ENCODE results near the gene BMPR1B.

BMPR1B gene

DNA sequence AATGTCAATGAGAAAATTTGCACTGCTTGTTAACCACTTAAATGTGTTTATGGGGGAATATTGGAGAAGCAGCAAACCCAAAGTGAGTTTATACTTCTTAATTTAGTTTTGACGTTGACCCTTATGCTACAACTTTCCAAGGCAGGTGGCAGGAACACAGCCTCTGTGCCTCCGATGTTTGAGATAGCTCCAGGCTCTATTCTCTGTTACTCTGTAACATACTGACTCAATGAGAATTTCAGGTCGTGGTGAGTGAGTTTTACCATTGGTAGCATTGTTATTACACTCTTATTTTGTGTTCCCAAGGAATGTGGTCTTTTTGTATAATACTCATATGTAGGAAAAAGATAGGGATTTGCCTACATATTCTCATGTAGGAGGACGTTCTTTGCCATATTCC lies 210.7 kb downstream of the BMPR1B start:
- DNase-seq, result no peak

- DNase-seq, result no peak
Observed at GRCh38 chr4:94970650-94971049, 212.9 kb downstream of the BMPR1B start.

GRCh38 chr4:94974773-94975172 lies 217.0 kb downstream of the BMPR1B start:
- no peak for DNase-seq

DNA sequence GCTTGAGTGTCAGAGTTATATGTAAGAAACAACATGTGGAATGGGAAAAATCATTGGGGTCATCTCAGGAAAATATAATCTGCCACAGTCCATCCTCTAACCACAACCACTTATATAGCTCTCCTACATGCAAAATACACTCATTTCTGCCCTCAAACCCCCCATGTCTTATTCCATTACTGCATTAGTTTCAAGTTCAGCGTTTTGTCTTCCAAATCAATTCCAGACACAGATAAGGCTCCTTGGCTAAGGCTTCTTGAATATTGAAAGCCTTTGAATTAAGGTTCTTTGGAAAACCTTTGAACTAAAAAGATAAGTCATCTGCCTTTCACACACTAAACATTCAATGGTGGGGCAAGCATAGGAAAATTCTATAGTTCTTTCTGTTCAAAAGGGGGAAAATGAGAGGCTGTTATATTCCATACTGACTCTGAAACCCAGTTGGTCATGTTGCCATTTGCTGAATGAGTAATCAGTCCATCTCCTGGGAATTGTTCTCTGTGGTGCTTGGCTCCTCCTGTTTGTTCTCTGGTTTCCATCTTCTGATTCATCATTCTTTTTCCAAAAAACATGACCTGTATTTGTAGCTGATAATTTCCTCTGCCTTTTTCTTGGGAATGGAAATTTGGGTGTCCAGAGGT lies 218.7 kb downstream of the BMPR1B start:
- no peak for DNase-seq

- DNase-seq, result no peak
Observed at GRCh38 chr4:94978904-94979303, 221.1 kb downstream of the BMPR1B start.

DNA sequence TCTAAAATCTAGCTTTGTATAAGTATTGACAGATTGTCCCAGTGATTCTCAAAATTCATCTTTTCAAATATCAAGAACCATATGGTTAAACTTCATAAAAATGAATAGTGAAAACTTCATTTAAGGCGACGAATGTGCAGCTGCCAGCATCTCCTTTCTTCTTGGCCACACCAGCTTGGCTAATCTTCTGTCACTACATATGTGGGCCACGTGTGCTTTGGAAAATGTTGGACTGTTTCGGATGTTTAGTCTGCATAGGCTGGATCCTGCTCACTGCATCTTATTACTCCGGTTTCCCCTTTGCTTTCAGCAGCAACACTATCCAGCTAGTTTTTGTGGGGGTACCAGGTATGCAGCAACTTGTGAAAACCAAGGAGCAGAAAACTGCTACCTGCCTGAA lies 221.9 kb downstream of the BMPR1B start:
- DNase-seq, result no peak

GRCh38 chr4:94995684-94996394 lies 238.1 kb downstream of the BMPR1B start:
- no peak for DNase-seq

- no peak for DNase-seq
Observed at GRCh38 chr4:95000076-95000648, 242.4 kb downstream of the BMPR1B start.

GRCh38 chr4:95004912-95005311 lies 247.2 kb downstream of the BMPR1B start:
- no peak for DNase-seq

GRCh38 chr4:95007998-95008397 lies 250.2 kb downstream of the BMPR1B start:
- DNase-seq, result no peak

DNA sequence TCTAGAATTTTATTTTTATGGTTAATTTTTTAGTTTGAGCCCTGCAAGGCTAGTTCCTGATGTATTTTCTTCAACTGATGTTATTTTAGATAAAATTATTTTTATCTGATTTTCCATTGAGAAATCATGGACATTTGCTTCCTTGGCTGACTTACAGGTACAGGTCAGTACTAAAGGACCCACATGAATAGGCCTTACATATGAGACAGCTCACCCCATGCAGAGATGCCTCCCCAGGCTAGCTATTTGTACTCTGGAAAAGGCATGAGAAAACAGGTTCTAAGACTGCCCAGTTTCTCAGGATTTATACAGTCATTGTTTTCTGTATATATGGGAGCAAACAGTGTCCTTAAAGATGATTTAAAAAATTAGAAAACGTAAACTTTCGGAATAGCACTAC lies 255.5 kb downstream of the BMPR1B start:
- no peak for DNase-seq

DNA sequence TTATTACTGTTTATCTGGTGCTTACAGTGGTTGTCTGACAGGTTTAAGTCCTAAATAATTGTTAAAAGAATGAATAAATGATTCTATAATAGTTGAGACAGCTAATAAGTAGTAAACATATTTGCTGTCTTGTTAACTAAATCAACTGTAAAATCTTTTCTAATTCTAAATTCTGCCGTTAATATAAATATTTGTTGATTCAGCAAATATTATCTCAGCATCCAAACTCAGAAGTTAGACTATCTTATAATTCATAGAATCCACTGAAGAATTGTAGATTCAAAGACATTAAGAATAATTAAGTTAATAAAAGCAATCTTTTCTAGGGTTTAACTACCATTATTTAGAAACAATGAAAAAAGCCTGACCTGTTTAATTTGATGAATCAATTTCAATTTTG lies 256.3 kb downstream of the BMPR1B start:
- no peak for DNase-seq

GRCh38 chr4:95017305-95018064 lies 259.7 kb downstream of the BMPR1B start:
- no peak for DNase-seq

DNA sequence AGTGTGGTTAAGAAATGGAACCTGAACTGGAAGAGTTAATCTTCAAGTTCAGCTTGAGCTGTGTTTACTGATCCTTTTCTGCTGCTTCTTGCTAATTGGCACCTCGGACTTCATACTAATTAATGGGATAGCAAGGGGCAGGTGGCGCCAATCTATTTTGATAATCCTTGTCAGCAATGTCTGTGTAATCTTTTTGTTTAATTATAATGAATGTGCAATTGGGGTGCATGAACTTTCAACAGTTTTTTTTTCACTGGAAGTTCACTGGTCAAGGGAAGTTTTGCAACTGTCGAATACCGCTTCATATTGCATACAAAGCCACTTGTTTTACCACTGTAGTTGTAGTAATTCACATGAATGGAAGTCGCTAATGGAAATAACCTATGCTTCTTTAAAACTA lies 261.0 kb downstream of the BMPR1B start:
- no peak for DNase-seq

DNA sequence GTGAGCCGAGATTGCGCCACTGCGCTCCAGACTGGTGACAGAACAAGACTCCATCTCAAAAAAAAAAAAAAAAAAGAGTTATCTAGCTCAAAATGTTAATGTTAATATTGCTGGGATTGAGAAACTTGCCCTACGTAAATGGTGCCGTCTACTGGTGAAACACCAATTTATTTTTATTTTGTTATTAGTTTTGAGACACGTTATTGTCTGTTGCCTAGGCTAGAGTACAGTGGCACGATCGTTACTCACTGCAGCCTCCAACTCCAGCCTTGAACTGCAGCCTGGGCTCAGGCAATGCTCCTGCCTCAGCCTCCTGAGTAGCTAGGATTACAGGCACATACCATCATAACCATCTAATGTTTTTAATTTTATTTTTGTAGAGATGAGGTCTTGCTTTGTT lies 262.8 kb downstream of the BMPR1B start:
- no peak for DNase-seq

- DNase-seq, result no peak
Observed at GRCh38 chr4:95021099-95021498, 263.3 kb downstream of the BMPR1B start.

GRCh38 chr4:95023110-95023509 lies 265.4 kb downstream of the BMPR1B start:
- DNase-seq, result no peak

DNA sequence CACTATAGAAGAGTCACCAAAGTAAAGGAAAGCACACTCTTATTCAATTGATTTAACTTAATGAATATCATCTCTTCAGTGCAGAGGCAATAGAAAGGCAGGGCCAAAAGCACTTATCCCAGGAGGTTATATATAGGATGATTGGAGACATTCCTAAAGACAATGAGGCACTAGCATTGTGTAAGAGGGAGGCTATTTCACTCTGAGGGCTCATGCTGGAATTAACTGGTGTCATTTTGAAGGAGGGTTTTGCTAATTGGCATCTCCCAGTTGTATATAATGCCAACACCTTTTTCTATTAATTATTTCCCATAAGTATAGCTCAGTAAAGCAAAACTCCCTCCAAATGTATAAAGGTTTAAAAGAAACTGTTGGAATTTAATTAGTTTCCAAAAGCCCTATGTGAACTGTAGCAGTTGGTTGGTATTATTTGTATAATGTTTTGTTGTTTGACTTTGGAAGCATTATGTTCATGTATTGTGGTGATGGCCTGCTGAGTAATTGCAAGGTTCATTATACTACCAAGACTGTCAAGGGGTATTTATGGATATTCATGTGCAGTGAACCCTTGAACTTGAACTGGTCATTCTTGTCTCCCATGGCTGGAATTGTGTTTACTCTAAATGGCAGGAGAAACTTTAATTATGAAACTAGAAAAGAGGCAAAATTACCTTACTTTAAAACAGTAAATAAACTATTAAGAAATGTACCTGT lies 270.3 kb downstream of the BMPR1B start:
- no peak for DNase-seq

DNA sequence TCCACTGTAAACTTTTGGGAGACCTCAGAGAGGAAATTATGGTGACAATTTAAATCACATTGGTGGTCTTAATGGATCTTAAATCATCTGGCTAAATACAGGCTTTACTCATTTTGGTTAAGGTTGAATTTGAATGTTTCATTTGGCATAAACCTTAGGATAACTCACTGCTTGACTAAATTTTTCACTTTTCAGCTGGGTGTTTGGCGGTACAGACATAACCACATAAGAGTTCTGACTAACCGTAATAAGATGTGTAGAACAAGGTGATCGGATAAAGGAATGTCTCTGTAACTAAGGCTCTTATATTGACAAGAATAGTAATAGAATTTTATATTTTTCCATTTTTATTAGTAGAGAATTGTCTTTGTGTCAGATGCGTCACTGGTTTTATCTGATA lies 281.0 kb downstream of the BMPR1B start:
- no peak for DNase-seq

DNA sequence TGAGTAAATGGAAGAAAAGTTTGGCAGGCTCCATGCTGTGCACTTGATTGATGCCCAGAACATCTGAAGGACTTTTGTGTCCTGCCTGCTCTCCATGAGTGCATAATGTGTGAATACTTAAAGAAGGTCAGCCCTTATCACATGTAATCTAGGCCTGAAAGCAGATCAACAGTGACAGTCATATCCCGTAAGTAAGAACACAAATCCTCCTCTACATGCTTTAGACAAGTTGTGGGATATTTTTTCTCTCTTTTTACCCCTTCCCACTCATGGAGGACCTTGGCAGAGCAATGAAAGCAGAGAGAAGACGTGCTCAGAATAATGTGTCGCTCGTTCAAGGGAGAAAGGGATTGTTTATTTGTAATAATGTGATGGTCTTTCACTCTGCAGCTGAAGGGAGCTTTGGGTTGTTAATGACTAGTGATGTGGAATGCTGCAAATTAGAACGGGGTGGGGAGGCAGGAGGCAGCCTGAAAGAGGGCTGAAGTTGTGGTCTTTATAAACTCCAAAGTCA lies 286.6 kb downstream of the BMPR1B start:
- DNase-seq, result no peak

DNA sequence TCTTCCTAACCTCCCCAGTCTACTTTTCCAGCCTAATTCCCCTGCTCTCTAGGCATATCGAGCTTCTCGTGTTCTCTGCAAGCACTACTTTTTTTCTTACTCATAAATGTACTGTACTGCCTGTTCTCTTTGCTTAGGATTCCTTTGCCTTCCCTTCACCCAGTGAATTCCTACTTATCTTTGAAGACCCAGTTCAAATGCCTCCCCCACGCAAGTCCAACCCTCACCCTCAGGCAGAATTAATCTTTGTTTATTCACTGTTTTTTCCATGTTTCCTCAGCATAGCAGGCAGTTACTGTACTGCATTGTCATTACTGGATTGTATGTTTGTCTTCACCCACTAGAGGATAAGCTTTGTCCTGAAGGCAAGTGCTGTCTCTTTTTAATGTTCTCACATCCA lies 287.7 kb downstream of the BMPR1B start:
- DNase-seq, result no peak

GRCh38 chr4:95048296-95048695 lies 290.5 kb downstream of the BMPR1B start:
- DNase-seq, result no peak

All from NCI-H1436 (cell line).